Caki2 (cell line): Measurements from ENCODE around the gene NDUFB8. TPM values are rescaled to one million over a fixed set of nuclear protein-coding genes. Genes with fewer than 3 reads are reported as not detected.

Experiments
- DNase-seq: peaks from one replicate; pipeline ENCODE4 v3.0.0-alpha.2; 2015; ENCODE audit warnings: low read depth
- in situ Hi-C: cut with HindIII; loops from 2 replicates; pipeline ENCODE4 v1.10.0; 2016; ENCODE audit warnings: low sequenced_read_pairs, low pct_unique_long_range_greater_than_20kb, mixed read lengths
- total RNA-seq: library from RNA; depleted of rRNA; stranded (reverse); fragments of >200 nt; shearing (Covaris generic); gene quantifications from 2 replicates; pipeline ENCODE4 v1.2.3, GENCODE V29; 2014; ENCODE audit warnings: low replicate concordance; rRNA removed

Gene NDUFB8
- total RNA-seq, 1 experiment from 2014 or later, result 132 TPM

DNA sequence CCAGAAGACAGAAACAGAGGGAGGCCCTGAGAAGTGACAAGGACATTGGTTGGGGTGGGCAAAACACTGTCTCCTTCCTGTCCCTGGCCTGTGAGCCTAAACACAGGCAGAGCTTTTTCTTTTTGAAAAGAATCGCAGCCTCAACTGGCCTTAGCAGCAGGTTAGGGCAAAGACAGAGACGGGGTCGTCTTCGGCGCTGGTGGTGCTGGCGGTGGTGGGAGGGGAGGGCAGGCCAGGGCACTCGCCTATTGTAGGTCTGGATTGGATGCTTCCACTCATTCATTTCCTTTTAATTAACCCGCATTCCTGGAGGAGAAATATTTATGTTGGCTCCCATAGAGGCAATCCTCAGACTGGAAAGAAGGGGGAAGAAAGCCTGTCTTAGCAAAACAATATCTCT, 44.3 kb downstream of the NDUFB8 start:
- no peak for DNase-seq
- in situ Hi-C loops, result no loop called here

DNA sequence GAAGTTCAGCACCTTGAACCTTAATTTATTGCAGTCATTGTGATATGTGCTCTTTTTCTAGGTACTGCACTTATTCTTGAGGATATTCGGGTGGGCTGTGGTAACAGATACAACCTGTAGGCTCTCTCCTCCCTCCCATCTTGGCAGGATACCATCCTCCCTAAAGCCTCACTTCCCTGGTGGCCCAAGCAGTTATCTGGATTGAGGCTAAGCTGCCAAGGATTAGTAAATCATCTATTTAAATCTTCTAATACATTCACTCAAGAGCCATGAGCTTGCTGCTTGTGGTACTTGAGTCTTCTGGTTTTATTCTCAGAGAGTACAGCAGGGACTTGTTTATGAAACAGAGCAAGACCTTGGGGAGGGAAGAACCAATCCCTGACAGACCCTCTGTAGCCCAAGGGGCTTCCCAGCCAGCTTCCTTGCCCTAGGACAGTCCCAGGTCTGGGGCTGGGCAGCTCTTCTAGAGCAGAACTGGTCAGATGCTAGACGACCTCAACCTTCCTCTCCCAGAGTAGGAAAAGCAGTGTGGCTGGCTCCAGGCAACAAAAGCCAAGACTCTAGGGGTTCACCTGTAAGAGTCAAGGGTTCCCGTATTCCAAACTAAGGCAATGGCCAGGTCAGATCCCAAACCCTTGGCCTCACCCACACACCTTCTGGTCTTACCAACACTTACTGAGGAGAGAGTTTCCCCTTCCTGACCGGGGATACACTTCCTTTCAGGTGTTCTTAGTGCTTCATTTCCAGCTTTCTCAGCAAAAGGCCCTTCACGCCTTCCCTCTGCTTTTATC, 45.6 kb downstream of the NDUFB8 start:
- in situ Hi-C loops, result no loop called here
- no peak for DNase-seq

DNA sequence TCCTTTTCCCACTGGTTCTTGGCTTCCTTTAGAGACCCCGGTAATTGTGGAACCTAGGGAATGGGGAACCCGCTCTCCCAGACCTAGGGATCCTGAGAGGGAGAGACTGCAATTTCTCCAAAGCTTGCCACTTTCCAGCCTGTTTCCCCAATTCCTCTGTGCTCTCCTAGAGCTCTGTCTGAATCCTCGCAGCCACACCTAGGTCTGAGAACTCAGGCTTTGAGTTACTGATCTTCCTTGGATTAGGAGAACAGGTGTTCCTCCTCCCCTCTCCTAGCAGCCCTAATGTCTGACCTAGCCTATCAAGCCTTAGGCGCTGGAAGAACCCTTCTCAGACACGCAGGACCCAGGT, 46.9 kb downstream of the NDUFB8 start:
- in situ Hi-C loops, result no loop called here
- DNase-seq, result no peak

DNA sequence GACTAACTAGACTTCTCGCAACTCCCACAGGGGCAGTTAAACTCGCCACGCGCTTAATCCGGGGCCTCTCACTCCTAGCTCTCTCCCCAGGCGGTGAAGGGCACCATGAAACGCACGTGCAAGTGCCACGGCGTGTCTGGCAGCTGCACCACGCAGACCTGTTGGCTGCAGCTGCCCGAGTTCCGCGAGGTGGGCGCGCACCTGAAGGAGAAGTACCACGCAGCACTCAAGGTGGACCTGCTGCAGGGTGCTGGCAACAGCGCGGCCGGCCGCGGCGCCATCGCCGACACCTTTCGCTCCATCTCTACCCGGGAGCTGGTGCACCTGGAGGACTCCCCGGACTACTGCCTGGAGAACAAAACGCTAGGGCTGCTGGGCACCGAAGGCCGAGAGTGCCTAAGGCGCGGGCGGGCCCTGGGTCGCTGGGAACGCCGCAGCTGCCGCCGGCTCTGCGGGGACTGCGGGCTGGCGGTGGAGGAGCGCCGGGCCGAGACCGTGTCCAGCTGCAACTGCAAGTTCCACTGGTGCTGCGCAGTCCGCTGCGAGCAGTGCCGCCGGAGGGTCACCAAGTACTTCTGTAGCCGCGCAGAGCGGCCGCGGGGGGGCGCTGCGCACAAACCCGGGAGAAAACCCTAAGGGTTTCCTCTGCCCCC, 47.4 kb downstream of the NDUFB8 start:
- DNase-seq, result peak; percentile 61
- in situ Hi-C loops, result no loop called here

DNA sequence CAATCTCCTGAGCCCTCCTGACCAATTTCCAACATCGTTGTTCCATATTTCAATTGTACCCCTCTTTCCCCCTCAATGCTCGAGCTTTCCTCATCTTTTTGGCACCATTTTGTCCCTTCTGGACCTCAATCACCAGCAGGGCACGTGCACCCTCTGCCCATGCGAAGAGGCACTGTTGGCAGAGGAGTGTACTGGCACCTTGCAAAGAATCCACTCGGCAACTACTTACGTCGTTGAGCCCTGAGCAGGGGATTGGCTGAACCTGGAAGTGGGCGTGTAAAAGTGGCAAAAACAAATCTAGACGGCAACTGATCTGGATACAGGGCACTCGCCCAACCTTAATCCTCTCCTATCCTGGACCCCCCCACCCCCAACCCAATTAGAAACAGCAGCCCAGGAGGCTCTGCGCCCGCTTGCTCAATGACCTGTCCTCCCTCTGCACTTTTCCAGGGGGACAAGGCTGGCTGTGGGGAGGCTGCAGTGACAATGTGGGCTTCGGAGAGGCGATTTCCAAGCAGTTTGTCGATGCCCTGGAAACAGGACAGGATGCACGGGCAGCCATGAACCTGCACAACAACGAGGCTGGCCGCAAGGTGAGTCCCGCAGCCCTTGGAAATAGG, 48.1 kb downstream of the NDUFB8 start:
- DNase-seq, result peak; percentile 84
- in situ Hi-C loops, result no loop called here

DNA sequence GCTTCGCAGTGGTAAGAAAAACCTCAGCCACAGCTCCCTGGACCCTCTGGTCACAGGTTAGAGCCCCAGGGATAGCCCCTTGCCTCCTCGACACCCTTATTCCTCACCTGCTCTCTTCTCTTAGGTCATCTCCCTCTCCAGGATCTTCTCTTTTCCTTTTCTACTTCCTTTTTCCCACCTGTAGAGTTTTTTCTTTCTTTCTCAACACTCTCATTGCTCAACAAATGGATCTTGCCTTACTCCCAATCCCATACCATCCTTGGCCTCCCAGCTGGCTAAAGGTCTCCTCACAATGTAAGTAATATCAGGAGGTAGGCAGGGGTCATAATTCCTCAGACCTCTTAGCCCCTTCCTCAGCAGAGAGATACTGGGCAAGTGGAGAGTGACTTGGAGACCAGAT, 49.7 kb downstream of the NDUFB8 start:
- in situ Hi-C loops, result no loop called here

DNA sequence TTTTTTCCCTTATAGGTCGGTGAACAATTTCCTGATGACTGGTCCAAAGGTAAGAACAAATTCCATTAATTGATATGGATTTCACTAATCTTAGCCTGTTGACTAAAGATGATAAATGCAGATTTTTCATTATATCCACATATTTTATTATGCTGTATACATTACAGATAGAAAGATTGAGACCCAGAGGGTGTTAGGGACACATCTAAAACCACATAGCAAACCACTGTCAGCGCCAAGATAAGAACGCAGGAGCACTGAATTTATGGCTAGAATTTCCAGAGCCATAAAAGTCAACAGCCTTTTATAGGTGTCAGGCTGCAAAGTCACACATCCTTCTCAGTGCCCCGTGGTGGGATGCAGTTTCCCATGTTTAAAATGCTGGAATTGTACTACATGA, 50.6 kb downstream of the NDUFB8 start:
- no peak for DNase-seq
- in situ Hi-C loops, result no loop called here

More for the DNA sequence above, 49.7 kb downstream of the NDUFB8 start:
- no peak for DNase-seq

DNA sequence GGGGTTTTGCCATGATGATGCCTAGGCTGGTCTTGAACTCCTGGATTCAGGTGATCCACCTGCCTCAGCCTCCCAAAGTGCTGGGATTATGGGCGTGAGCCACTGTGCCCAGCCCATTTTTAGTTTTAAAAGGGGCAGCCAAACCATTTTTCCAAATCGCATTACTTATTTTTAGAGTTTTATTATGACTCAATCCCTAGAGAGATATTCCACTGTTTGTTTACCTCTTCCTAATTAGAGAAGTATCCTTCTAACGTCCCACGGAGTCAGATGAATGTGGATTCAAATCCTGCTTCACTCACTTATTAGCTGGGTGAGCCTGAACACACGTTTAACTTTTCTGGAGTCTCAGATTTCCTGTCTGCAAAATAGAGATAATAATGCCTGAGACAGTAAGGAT, 51.7 kb downstream of the NDUFB8 start:
- in situ Hi-C loops, result no loop called here
- no peak for DNase-seq

Other genes starting within 250 kb of the NDUFB8 start
- gene BLOC1S2, start 243.2 kb downstream of the NDUFB8 start, total RNA-seq, result 54.4 and 55.8 TPM in 2 replicates
- not detected in 2 replicates for gene PKD2L1, start 199.6 kb downstream of the NDUFB8 start, total RNA-seq
- gene SCD, start 182.6 kb downstream of the NDUFB8 start, total RNA-seq, result 97.2 and 98.9 TPM in 2 replicates
- gene WNT8B, start 66.9 kb downstream of the NDUFB8 start, total RNA-seq, result not detected in 2 replicates
- gene SEC31B, start 10.0 kb downstream of the NDUFB8 start, total RNA-seq, result 0.71 TPM in 1 of 2 replicates, not detected in the other
- gene HIF1AN, start 6.1 kb upstream of the NDUFB8 start, total RNA-seq, result 5.9 and 35.9 TPM in 2 replicates
- gene PAX2, start 215.7 kb upstream of the NDUFB8 start, total RNA-seq, result not detected in 2 replicates